ENCODE results near the gene EMX1. TPM values are rescaled to one million over a fixed set of nuclear protein-coding genes. Genes with fewer than 3 reads are reported as not detected.

The EMX1 gene
- polyA plus RNA-seq, 1 experiment = not detected

DNA sequence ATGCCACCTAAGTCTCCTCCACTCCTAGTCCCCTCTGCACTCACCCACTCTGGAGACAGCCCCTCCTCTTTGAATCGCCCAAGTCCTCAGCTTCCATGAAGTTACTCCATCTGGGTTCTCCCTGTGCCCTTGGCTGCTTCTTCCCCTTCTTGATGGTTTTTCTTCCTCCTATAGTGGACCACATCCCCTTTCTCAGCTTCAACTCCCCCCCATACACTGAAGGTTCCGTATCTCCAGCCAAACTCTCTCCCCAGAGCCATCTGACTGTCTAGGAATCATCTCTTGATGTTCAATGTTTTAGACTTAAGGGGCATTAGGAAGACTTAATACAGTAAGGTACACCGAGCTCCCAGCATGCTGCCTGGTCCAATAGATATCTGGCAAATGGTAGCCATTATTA is 39.6 kb downstream of the EMX1 start:
- no peak overlapping the region for H3K27ac ChIP-seq (ENCODE audit: low read depth, low read length)
- TF ChIP-seq, protein P1, sequence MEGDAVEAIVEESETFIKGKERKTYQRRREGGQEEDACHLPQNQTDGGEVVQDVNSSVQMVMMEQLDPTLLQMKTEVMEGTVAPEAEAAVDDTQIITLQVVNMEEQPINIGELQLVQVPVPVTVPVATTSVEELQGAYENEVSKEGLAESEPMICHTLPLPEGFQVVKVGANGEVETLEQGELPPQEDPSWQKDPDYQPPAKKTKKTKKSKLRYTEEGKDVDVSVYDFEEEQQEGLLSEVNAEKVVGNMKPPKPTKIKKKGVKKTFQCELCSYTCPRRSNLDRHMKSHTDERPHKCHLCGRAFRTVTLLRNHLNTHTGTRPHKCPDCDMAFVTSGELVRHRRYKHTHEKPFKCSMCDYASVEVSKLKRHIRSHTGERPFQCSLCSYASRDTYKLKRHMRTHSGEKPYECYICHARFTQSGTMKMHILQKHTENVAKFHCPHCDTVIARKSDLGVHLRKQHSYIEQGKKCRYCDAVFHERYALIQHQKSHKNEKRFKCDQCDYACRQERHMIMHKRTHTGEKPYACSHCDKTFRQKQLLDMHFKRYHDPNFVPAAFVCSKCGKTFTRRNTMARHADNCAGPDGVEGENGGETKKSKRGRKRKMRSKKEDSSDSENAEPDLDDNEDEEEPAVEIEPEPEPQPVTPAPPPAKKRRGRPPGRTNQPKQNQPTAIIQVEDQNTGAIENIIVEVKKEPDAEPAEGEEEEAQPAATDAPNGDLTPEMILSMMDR (IDR thresholded peaks at IDR 0.05; ENCODE audit: low read depth, low read length) = no peak
- ChIA-PET CTCF (interaction anchor here (1.1 kb wide), 1 partner anchor 17 kb away, joined by 4 read pairs; no protein-coding TSS in a partner anchor), POLR2A (no interaction called here)
- H3K9me3 ChIP-seq (ENCODE audit: control insufficient read depth, insufficient read depth, low read length) = no peaks in the 10 kb centered on the region
- H3K4me3 ChIP-seq (ENCODE audit: low read depth, low read length) = no peak overlapping the region
- no peak for DNase-seq (ENCODE audit: low read depth, low spot score)
- no peaks in the 10 kb centered on the region for H3K27me3 ChIP-seq (ENCODE audit: control insufficient read depth, insufficient read depth, low read length)

DNA sequence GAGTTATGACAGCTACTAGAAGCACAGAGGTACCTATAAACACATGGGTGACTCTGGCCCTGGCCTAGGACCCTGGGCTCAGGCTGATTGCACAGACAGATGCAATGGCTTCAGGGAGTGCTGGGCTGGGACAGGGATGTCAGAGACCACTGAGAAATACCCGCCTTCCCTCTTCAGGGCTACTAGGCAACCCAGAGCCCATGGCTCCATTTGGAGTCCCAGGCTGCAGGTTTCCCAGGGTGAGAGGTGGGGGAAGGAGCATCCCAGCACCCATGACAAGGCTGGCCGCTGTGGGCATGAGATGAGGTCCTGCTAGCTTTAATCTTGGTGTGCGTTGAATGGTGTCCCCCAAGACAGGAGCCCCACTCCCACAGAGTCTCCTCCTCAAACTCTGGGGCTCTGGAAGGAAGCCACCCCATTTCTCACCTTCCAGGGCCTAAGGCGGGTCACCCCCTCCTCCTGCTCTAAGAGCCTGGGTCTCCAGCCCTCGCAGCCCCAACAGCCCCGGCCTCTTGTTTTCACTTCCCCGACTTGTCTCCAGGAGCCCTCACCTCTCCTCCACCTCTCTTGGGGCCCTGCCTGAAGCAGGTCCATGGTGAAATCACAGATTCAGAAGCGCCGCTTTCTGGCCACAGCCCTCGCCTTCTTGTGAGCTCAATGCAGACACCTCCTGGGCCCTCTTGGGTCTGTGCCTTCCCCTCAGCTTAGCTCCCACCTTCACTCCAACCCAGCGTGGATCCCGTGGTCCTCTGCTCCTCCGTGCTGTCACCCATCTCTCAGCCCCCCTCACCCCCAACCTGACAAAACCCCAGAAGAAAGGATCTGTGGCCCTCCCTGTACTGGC is 41.4 kb downstream of the EMX1 start:
- CTCF ChIA-PET = interaction anchor here (0.8 kb wide), 1 partner anchor 15 kb away, joined by 3 read pairs; no protein-coding TSS in a partner anchor

DNA sequence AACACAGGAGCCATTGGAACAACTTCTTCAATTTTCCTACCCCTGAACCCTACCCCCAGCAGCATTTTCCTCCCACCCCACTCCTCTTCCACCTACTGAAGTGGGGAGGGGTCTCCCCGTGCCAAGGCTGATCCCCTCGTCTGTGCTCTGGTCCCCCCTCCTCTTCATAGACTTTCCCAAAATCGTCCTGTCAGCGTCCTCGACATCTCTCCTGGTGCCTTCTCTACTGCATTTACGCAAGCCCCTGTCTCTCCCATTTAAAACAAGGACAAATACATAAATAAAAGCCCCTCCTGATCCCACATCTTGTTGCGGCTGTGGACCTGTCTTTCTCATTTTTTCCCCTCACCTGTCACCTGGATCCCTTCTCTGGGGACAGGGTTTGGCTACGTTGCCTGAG is 42.2 kb downstream of the EMX1 start:
- TF ChIP-seq, protein P1 (IDR thresholded peaks at IDR 0.05; ENCODE audit: low read depth, low read length) = no peak
- no peak for DNase-seq (ENCODE audit: low read depth, low spot score)
- no peaks in the 10 kb centered on the region for H3K27me3 ChIP-seq (ENCODE audit: control insufficient read depth, insufficient read depth, low read length)
- ChIA-PET CTCF (no interaction called here), POLR2A (no interaction called here)
- no peaks in the 10 kb centered on the region for H3K9me3 ChIP-seq (ENCODE audit: control insufficient read depth, insufficient read depth, low read length)
- no peak overlapping the region for H3K4me3 ChIP-seq (ENCODE audit: low read depth, low read length)
- H3K27ac ChIP-seq (ENCODE audit: low read depth, low read length) = no peak overlapping the region

More for the DNA sequence above, 41.4 kb downstream of the EMX1 start:
- H3K9me3 ChIP-seq (ENCODE audit: control insufficient read depth, insufficient read depth, low read length) = no peaks in the 10 kb centered on the region
- no peaks in the 10 kb centered on the region for H3K27me3 ChIP-seq (ENCODE audit: control insufficient read depth, insufficient read depth, low read length)
- POLR2A ChIA-PET = no interaction called here
- no peak overlapping the region for H3K4me3 ChIP-seq (ENCODE audit: low read depth, low read length)
- no peak for DNase-seq (ENCODE audit: low read depth, low spot score)
- H3K27ac ChIP-seq (ENCODE audit: low read depth, low read length) = no peak overlapping the region
- TF ChIP-seq, protein P1 (IDR thresholded peaks at IDR 0.05; ENCODE audit: low read depth, low read length) = no peak

DNA sequence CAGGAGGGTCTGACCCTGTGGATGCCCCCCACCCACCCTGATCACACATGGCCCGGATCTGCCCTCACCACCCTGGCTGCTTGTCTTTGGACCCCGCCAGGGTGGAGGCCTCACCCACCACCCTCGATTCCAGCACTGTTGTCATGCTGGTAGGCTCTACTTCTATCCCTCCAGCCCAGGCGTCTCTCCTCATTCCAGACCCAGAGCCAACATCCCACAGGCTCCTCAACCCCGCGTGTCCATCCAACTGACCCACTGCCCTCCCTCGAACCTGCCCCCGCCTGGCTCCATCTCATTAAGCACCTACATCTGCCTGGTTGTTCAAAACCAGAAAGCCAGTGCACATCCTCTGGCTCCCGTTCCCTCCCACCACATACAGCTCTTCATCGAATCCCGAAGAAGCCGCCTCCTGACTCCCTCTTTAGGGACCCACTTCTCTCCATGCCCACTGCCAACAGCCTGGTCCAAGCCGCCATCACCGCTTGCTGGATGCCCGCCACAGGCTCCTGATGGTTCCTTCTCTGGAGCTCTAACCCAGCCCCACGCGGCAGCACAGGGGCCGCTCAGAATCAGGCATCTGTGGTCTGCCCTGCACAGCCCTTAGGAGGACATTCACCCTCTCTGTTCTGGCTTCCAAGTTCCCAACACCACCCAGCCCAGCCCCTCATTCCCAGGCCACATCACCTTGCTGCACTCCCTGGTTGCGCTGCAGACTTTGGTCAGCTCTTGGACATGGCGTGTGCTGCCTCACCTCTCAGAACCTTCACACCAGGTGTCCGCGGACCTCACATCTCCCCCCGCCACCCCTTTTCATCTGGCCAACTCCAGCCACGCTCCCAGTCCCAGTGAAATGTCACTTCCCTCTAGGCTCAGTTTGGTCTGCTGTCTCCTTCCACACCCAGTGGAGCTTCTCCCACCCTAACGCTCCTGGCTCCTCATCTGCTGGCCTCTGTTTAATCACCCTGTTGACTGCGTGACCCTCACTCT is 43.0 kb downstream of the EMX1 start:
- no peak for DNase-seq (ENCODE audit: low read depth, low spot score)
- no peak overlapping the region for H3K27ac ChIP-seq (ENCODE audit: low read depth, low read length)
- H3K27me3 ChIP-seq (ENCODE audit: control insufficient read depth, insufficient read depth, low read length) = no peaks in the 10 kb centered on the region
- ChIA-PET POLR2A (no interaction called here), CTCF (no interaction called here)
- TF ChIP-seq, protein P1 (IDR thresholded peaks at IDR 0.05; ENCODE audit: low read depth, low read length) = no peak
- H3K9me3 ChIP-seq (ENCODE audit: control insufficient read depth, insufficient read depth, low read length) = no peaks in the 10 kb centered on the region
- no peak overlapping the region for H3K4me3 ChIP-seq (ENCODE audit: low read depth, low read length)
